Ovary (tissue), 3 donors: Measurements from ENCODE around the gene PXYLP1.

Source experiments
- EP300 ChIP-seq: sonication (generic); formaldehyde crosslinking; IDR thresholded peaks from one replicate; pipeline ENCODE4 v1.6.1; 2017; ENCODE audit warnings: antibody characterized with exemption
- POLR2A ChIP-seq: fragments of 450-650 bp; IDR thresholded peaks from one replicate; pipeline ENCODE4 v1.6.1; 2017; ENCODE audit warnings: antibody characterized with exemption, mild to moderate bottlenecking, moderate library complexity
- TF ChIP-seq, protein P1 (sequence below), 3 donors: fragments of 450-650 bp in 2 of 3; fragments of 200-600 bp in 1 of 3; IDR thresholded peaks; one replicate each; pipeline versions ENCODE4 v1.5.1 to v1.8.0; 2016 to 2022; ENCODE audit warnings: antibody characterized with exemption in 3 of 3, mild to moderate bottlenecking in 1 of 3
- donor health status: DM: no; HTN: no; CAD: no.

DNA sequence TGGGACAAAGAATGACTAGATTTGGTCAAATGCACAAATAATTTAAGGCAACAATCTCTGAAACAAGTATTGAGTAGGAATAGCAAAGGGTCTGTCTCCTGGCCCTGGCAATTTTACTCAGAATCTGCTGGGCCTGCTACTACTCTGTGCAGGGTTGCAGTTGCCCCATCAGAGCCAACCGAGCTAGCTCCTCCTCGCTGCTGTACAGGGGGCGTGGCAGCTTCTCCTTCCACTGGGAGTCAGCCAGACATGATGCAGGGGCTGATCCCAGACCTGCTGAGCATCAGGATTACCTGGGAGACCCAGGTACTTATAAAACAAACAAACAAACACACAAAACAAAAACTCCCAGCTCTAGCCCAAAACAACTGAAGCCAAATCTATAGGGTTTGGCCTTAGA lies 30.5 kb upstream of the PXYLP1 start:
- TF ChIP-seq, protein P1, sequence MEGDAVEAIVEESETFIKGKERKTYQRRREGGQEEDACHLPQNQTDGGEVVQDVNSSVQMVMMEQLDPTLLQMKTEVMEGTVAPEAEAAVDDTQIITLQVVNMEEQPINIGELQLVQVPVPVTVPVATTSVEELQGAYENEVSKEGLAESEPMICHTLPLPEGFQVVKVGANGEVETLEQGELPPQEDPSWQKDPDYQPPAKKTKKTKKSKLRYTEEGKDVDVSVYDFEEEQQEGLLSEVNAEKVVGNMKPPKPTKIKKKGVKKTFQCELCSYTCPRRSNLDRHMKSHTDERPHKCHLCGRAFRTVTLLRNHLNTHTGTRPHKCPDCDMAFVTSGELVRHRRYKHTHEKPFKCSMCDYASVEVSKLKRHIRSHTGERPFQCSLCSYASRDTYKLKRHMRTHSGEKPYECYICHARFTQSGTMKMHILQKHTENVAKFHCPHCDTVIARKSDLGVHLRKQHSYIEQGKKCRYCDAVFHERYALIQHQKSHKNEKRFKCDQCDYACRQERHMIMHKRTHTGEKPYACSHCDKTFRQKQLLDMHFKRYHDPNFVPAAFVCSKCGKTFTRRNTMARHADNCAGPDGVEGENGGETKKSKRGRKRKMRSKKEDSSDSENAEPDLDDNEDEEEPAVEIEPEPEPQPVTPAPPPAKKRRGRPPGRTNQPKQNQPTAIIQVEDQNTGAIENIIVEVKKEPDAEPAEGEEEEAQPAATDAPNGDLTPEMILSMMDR (IDR thresholded peaks at IDR 0.05) = no peak
- TF ChIP-seq POLR2A = no peak
- no peak for TF ChIP-seq EP300
